Measurements from ENCODE around the gene KCNT1.

The KCNT1 gene

GRCh38 chr9:135712613-135713295 lies 10.8 kb downstream of the KCNT1 start:
- no CpG with 5 or more reads among the region's 16 CpGs for WGBS, 2 donors (ENCODE audit: extremely low coverage in 2 of 2, insufficient read length in 2 of 2, insufficient replicate concordance in 1 of 2)
- Histone ChIP-seq H3K4me2 (ENCODE audit: insufficient read depth, low read length, poor library complexity, severe bottlenecking) (no peak overlapping the region), H3K9me3 (replicated peaks in 1 of 2; ENCODE audit: control insufficient read depth in 2 of 2, insufficient read depth in 1 of 2, low read depth in 1 of 2, low read length in 2 of 2) (no peaks in the 10 kb centered on the region), H2BK12ac (ENCODE audit: low read length) (no peak overlapping the region), H3K79me1 (ENCODE audit: low read depth, low read length) (peaks cover 1% of the 10 kb centered on the region), H3K18ac (ENCODE audit: low read length) (no peak overlapping the region), H3K9ac (ENCODE audit: low read depth, low read length, poor library complexity) (no peak overlapping the region), H2BK5ac (ENCODE audit: low read length) (no peak overlapping the region), H3K23ac (ENCODE audit: low read depth, low read length, poor library complexity) (peak overlapping the region; percentile 25), H2AFZ (ENCODE audit: low read length) (no peak overlapping the region), H3K27me3 (ENCODE audit: control insufficient read depth in 3 of 3, insufficient read depth in 3 of 3, low read depth in 1 of 3, low read length in 3 of 3) (peaks cover 3 to 94% (median 34%) of the 10 kb centered on the region in 3 experiments), H2BK120ac (ENCODE audit: low read depth, low read length) (no peak overlapping the region), H2AK5ac (ENCODE audit: low read depth, low read length) (no peak overlapping the region), H3K14ac (ENCODE audit: low read length) (peak overlapping the region; percentile 1), H3K27ac (replicated peaks; ENCODE audit: low read length) (no peak overlapping the region), H4K91ac (ENCODE audit: low read depth, low read length, poor library complexity) (no peak overlapping the region), H3K4me1 (ENCODE audit: control insufficient read depth in 2 of 2, insufficient read depth in 1 of 2, low read depth in 1 of 2, low read length in 2 of 2) (no peaks in the 10 kb centered on the region), H3K36me3 (replicated peaks in 1 of 2; ENCODE audit: control insufficient read depth in 2 of 2, insufficient read depth in 2 of 2, low read length in 2 of 2) (no peaks in the 10 kb centered on the region), H3K4me3 (ENCODE audit: low read length in 2 of 2) (no peak overlapping the region), H4K8ac (ENCODE audit: low read depth, low read length) (no peak overlapping the region), H3K4ac (ENCODE audit: low read length) (no peak overlapping the region), H2BK15ac (ENCODE audit: low read length) (no peak overlapping the region)
- DNase-seq (ENCODE audit: low spot score) = no peak

- H3K4ac ChIP-seq (ENCODE audit: low read length) = no peak overlapping the region
- no peaks in the 10 kb centered on the region for H3K4me1 ChIP-seq (ENCODE audit: control insufficient read depth in 2 of 2, insufficient read depth in 1 of 2, low read depth in 1 of 2, low read length in 2 of 2)
- H2AK5ac ChIP-seq (ENCODE audit: low read depth, low read length) = no peak overlapping the region
- no peak overlapping the region for H2BK5ac ChIP-seq (ENCODE audit: low read length)
- no peak overlapping the region for H3K18ac ChIP-seq (ENCODE audit: low read length)
- H3K4me3 ChIP-seq (ENCODE audit: low read length in 2 of 2) = peak overlapping the region in 1 of 2 donors; percentile 69
- no peak overlapping the region for H4K91ac ChIP-seq (ENCODE audit: low read depth, low read length, poor library complexity)
- WGBS, 2 donors (ENCODE audit: extremely low coverage in 2 of 2, insufficient read length in 2 of 2, insufficient replicate concordance in 1 of 2) = no CpG with 5 or more reads among the region's 103 CpGs
- peak; percentile 65 for DNase-seq (ENCODE audit: low spot score)
- no peak overlapping the region for H2BK15ac ChIP-seq (ENCODE audit: low read length)
- peak overlapping the region; percentile 94 for H3K4me2 ChIP-seq (ENCODE audit: insufficient read depth, low read length, poor library complexity, severe bottlenecking)
- no peak overlapping the region for H2BK120ac ChIP-seq (ENCODE audit: low read depth, low read length)
- no peak overlapping the region for H4K8ac ChIP-seq (ENCODE audit: low read depth, low read length)
- H2AFZ ChIP-seq (ENCODE audit: low read length) = no peak overlapping the region
- H3K14ac ChIP-seq (ENCODE audit: low read length) = no peak overlapping the region
- no peak overlapping the region for H3K23ac ChIP-seq (ENCODE audit: low read depth, low read length, poor library complexity)
- no peak overlapping the region for H2BK12ac ChIP-seq (ENCODE audit: low read length)
- no peak overlapping the region for H3K27ac ChIP-seq (replicated peaks; ENCODE audit: low read length)
- H3K79me1 ChIP-seq (ENCODE audit: low read depth, low read length) = peaks cover 1% of the 10 kb centered on the region
- no peaks in the 10 kb centered on the region for H3K36me3 ChIP-seq (replicated peaks in 1 of 2; ENCODE audit: control insufficient read depth in 2 of 2, insufficient read depth in 2 of 2, low read length in 2 of 2)
- H3K9ac ChIP-seq (ENCODE audit: low read depth, low read length, poor library complexity) = peak overlapping the region; percentile 81
- H3K27me3 ChIP-seq (ENCODE audit: control insufficient read depth in 3 of 3, insufficient read depth in 3 of 3, low read depth in 1 of 3, low read length in 3 of 3) = peaks cover 3 to 94% (median 34%) of the 10 kb centered on the region in 3 experiments
- H3K9me3 ChIP-seq (replicated peaks in 1 of 2; ENCODE audit: control insufficient read depth in 2 of 2, insufficient read depth in 1 of 2, low read depth in 1 of 2, low read length in 2 of 2) = no peaks in the 10 kb centered on the region
These were observed 12.5 kb downstream of the KCNT1 start for GRCh38 chr9:135714242-135715055.

- peaks cover 3 to 96% (median 34%) of the 10 kb centered on the region in 3 experiments for H3K27me3 ChIP-seq (ENCODE audit: control insufficient read depth in 3 of 3, insufficient read depth in 3 of 3, low read depth in 1 of 3, low read length in 3 of 3)
- no CpG with 5 or more reads among the region's 23 CpGs for WGBS, 2 donors (ENCODE audit: extremely low coverage in 2 of 2, insufficient read length in 2 of 2, insufficient replicate concordance in 1 of 2)
- H3K9ac ChIP-seq (ENCODE audit: low read depth, low read length, poor library complexity) = no peak overlapping the region
- no peak overlapping the region for H3K4me3 ChIP-seq (ENCODE audit: low read length in 2 of 2)
- H2BK15ac ChIP-seq (ENCODE audit: low read length) = no peak overlapping the region
- H3K23ac ChIP-seq (ENCODE audit: low read depth, low read length, poor library complexity) = no peak overlapping the region
- no peak for DNase-seq (ENCODE audit: low spot score)
- H3K14ac ChIP-seq (ENCODE audit: low read length) = no peak overlapping the region
- H2BK120ac ChIP-seq (ENCODE audit: low read depth, low read length) = no peak overlapping the region
- H3K36me3 ChIP-seq (replicated peaks in 1 of 2; ENCODE audit: control insufficient read depth in 2 of 2, insufficient read depth in 2 of 2, low read length in 2 of 2) = no peaks in the 10 kb centered on the region
- no peak overlapping the region for H3K4me2 ChIP-seq (ENCODE audit: insufficient read depth, low read length, poor library complexity, severe bottlenecking)
- H3K4me1 ChIP-seq (ENCODE audit: control insufficient read depth in 2 of 2, insufficient read depth in 1 of 2, low read depth in 1 of 2, low read length in 2 of 2) = no peaks in the 10 kb centered on the region
- no peak overlapping the region for H2AFZ ChIP-seq (ENCODE audit: low read length)
- H2AK5ac ChIP-seq (ENCODE audit: low read depth, low read length) = no peak overlapping the region
- no peak overlapping the region for H3K4ac ChIP-seq (ENCODE audit: low read length)
- peaks cover 1% of the 10 kb centered on the region for H3K79me1 ChIP-seq (ENCODE audit: low read depth, low read length)
- no peak overlapping the region for H3K27ac ChIP-seq (replicated peaks; ENCODE audit: low read length)
- no peak overlapping the region for H2BK12ac ChIP-seq (ENCODE audit: low read length)
- no peak overlapping the region for H2BK5ac ChIP-seq (ENCODE audit: low read length)
- H4K91ac ChIP-seq (ENCODE audit: low read depth, low read length, poor library complexity) = no peak overlapping the region
- H4K8ac ChIP-seq (ENCODE audit: low read depth, low read length) = no peak overlapping the region
- H3K18ac ChIP-seq (ENCODE audit: low read length) = no peak overlapping the region
- no peaks in the 10 kb centered on the region for H3K9me3 ChIP-seq (replicated peaks in 1 of 2; ENCODE audit: control insufficient read depth in 2 of 2, insufficient read depth in 1 of 2, low read depth in 1 of 2, low read length in 2 of 2)
These were observed 13.1 kb downstream of the KCNT1 start for GRCh38 chr9:135715056-135715595.

- H2BK120ac ChIP-seq (ENCODE audit: low read depth, low read length) = no peak overlapping the region
- no peaks in the 10 kb centered on the region for H3K4me1 ChIP-seq (ENCODE audit: control insufficient read depth in 2 of 2, insufficient read depth in 1 of 2, low read depth in 1 of 2, low read length in 2 of 2)
- no peaks in the 10 kb centered on the region for H3K9me3 ChIP-seq (replicated peaks in 1 of 2; ENCODE audit: control insufficient read depth in 2 of 2, insufficient read depth in 1 of 2, low read depth in 1 of 2, low read length in 2 of 2)
- H2BK15ac ChIP-seq (ENCODE audit: low read length) = no peak overlapping the region
- H3K36me3 ChIP-seq (replicated peaks in 1 of 2; ENCODE audit: control insufficient read depth in 2 of 2, insufficient read depth in 2 of 2, low read length in 2 of 2) = no peaks in the 10 kb centered on the region
- H2AFZ ChIP-seq (ENCODE audit: low read length) = no peak overlapping the region
- H3K4me2 ChIP-seq (ENCODE audit: insufficient read depth, low read length, poor library complexity, severe bottlenecking) = no peak overlapping the region
- no peak overlapping the region for H2AK5ac ChIP-seq (ENCODE audit: low read depth, low read length)
- H3K4ac ChIP-seq (ENCODE audit: low read length) = no peak overlapping the region
- no peak overlapping the region for H2BK12ac ChIP-seq (ENCODE audit: low read length)
- peaks cover 3% of the 10 kb centered on the region for H3K79me1 ChIP-seq (ENCODE audit: low read depth, low read length)
- no peak overlapping the region for H3K27ac ChIP-seq (replicated peaks; ENCODE audit: low read length)
- H3K4me3 ChIP-seq (ENCODE audit: low read length in 2 of 2) = no peak overlapping the region
- WGBS, 2 donors (ENCODE audit: extremely low coverage in 2 of 2, insufficient read length in 2 of 2, insufficient replicate concordance in 1 of 2) = no CpG with 5 or more reads among the region's 11 CpGs
- no peak overlapping the region for H3K23ac ChIP-seq (ENCODE audit: low read depth, low read length, poor library complexity)
- H3K18ac ChIP-seq (ENCODE audit: low read length) = no peak overlapping the region
- H2BK5ac ChIP-seq (ENCODE audit: low read length) = no peak overlapping the region
- no peak for DNase-seq (ENCODE audit: low spot score)
- H4K8ac ChIP-seq (ENCODE audit: low read depth, low read length) = no peak overlapping the region
- H3K27me3 ChIP-seq (ENCODE audit: control insufficient read depth in 3 of 3, insufficient read depth in 3 of 3, low read depth in 1 of 3, low read length in 3 of 3) = peaks cover 3 to 93% (median 34%) of the 10 kb centered on the region in 3 experiments
- H3K14ac ChIP-seq (ENCODE audit: low read length) = no peak overlapping the region
- H3K9ac ChIP-seq (ENCODE audit: low read depth, low read length, poor library complexity) = no peak overlapping the region
- H4K91ac ChIP-seq (ENCODE audit: low read depth, low read length, poor library complexity) = no peak overlapping the region
These were observed 14.1 kb downstream of the KCNT1 start for GRCh38 chr9:135716045-135716444.
